ENCODE results near the gene WWOX.

GRCh38 chr16:78852081-78852635 is 752.7 kb downstream of the WWOX start:
- TF ChIP-seq CTCF (IDR thresholded peaks at IDR 0.05) (no peak), POLR2AphosphoS5 (IDR thresholded peaks at IDR 0.05) (no peak), POLR2A (IDR thresholded peaks at IDR 0.05) (no peak)
